SU-DHL-6 (cell line): ENCODE data around the gene ITGA1.

ENCODE experiments used
- EZH2phosphoT487 ChIP-seq: fragments of 200-600 bp; sonication (generic), shearing (Covaris generic); conservative IDR thresholded peaks from 2 replicates; pipeline ENCODE4 v1.6.1; 2018; ENCODE audit warnings: mild to moderate bottlenecking, antibody characterized with exemption, low read length, moderate library complexity, mixed read lengths
- TF ChIP-seq, protein P1 (sequence below): fragments of 200-600 bp; sonication (generic); IDR thresholded peaks from one replicate; pipeline ENCODE4 v1.5.1; 2017; ENCODE audit warnings: antibody characterized with exemption, mild to moderate bottlenecking, low read length, moderate library complexity; ENCODE audit not compliant: insufficient read depth, poor library complexity, severe bottlenecking

DNA sequence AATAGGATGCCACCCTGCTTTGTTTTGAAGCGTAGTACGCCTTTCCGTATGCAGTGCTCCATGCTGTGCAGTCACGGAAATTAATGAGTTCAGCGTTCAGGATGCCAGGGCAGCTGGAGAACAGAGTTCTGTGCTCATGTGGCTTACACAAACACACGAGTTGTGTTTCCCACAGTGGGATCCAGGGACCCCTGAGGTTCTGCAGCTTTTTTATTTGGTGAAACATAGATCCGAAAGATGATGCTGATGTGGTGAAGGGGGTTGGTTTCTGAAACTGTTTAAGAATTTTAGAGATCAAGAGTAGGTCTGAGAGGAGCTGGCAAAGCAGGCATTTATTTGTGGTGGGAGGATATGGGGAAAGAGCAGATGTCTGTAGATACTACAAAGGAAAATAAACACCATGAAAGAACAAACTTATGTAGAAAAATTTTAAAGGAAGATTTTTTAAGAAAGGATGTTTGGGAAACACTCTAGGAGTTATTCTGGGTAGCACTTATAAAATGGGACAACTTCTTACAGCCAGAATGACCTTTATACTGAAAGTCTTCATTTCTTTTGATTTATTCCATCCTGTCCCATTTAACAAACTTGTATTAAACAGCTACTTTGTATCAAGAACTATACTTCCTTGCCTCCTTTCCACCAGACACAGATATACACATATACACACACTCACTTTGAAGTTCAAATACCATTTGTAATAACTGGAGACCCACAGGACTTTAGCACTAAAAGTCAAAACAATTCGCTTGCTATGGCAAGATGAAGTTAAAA lies 52.7 kb downstream of the ITGA1 start:
- TF ChIP-seq, protein P1, sequence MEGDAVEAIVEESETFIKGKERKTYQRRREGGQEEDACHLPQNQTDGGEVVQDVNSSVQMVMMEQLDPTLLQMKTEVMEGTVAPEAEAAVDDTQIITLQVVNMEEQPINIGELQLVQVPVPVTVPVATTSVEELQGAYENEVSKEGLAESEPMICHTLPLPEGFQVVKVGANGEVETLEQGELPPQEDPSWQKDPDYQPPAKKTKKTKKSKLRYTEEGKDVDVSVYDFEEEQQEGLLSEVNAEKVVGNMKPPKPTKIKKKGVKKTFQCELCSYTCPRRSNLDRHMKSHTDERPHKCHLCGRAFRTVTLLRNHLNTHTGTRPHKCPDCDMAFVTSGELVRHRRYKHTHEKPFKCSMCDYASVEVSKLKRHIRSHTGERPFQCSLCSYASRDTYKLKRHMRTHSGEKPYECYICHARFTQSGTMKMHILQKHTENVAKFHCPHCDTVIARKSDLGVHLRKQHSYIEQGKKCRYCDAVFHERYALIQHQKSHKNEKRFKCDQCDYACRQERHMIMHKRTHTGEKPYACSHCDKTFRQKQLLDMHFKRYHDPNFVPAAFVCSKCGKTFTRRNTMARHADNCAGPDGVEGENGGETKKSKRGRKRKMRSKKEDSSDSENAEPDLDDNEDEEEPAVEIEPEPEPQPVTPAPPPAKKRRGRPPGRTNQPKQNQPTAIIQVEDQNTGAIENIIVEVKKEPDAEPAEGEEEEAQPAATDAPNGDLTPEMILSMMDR, result no peak
- no peak for TF ChIP-seq EZH2phosphoT487
